ENCODE data around the gene CDH23. TPM values are rescaled to one million over a fixed set of nuclear protein-coding genes. Genes with fewer than 3 reads are reported as not detected.

The CDH23 gene
- total RNA-seq, 3 donors from 2014 or later, result 1.8 to 3.6 (median 3.0) TPM

- H3K4me3 ChIP-seq, result no peak overlapping the region
- no peaks in the 10 kb centered on the region for H3K36me3 ChIP-seq (ENCODE audit: low read depth)
- TF ChIP-seq, protein P1, sequence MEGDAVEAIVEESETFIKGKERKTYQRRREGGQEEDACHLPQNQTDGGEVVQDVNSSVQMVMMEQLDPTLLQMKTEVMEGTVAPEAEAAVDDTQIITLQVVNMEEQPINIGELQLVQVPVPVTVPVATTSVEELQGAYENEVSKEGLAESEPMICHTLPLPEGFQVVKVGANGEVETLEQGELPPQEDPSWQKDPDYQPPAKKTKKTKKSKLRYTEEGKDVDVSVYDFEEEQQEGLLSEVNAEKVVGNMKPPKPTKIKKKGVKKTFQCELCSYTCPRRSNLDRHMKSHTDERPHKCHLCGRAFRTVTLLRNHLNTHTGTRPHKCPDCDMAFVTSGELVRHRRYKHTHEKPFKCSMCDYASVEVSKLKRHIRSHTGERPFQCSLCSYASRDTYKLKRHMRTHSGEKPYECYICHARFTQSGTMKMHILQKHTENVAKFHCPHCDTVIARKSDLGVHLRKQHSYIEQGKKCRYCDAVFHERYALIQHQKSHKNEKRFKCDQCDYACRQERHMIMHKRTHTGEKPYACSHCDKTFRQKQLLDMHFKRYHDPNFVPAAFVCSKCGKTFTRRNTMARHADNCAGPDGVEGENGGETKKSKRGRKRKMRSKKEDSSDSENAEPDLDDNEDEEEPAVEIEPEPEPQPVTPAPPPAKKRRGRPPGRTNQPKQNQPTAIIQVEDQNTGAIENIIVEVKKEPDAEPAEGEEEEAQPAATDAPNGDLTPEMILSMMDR (IDR thresholded peaks at IDR 0.05), result no peak
- DNase-seq (peak; percentile 87 to 90 (median 90)), ATAC-seq (peak; percentile 69)
- peaks cover 45% of the 10 kb centered on the region for H3K4me1 ChIP-seq (ENCODE audit: low read depth)
- no peaks in the 10 kb centered on the region for H3K9me3 ChIP-seq
- intact Hi-C loops (cut with DNase I, micrococcal nuclease), result loop anchor here in 1 of 2 donors (10.0 kb wide), 1 partner anchor 46 kb away; the partner anchor contains the start of gene VSIR
These were observed 332.5 kb downstream of the CDH23 start for GRCh38 chr10:71729161-71729636.

GRCh38 chr10:71731791-71732190 lies 335.1 kb downstream of the CDH23 start:
- H3K4me1 ChIP-seq (ENCODE audit: low read depth), result peaks cover 47% of the 10 kb centered on the region

GRCh38 chr10:71734797-71735196 lies 338.1 kb downstream of the CDH23 start:
- intact Hi-C loops (cut with DNase I, micrococcal nuclease), result no loop called here
- Histone ChIP-seq H3K4me1 (ENCODE audit: low read depth) (peaks cover 28% of the 10 kb centered on the region), H3K9me3 (no peaks in the 10 kb centered on the region), H3K36me3 (ENCODE audit: low read depth) (no peaks in the 10 kb centered on the region), H3K4me3 (no peak overlapping the region)
- DNase-seq (no peak), ATAC-seq (no peak)
- TF ChIP-seq, protein P1 (IDR thresholded peaks at IDR 0.05), result no peak

More at GRCh38 chr10:71731791-71732190, 335.1 kb downstream of the CDH23 start:
- Histone ChIP-seq H3K9me3 (no peaks in the 10 kb centered on the region), H3K4me3 (no peak overlapping the region), H3K36me3 (ENCODE audit: low read depth) (no peaks in the 10 kb centered on the region)
- TF ChIP-seq, protein P1 (IDR thresholded peaks at IDR 0.05), result no peak
- peak in 1 of 3 donors; percentile 33 for DNase-seq
- intact Hi-C loops (cut with DNase I, micrococcal nuclease), result no loop called here
- ATAC-seq, result no peak

- intact Hi-C loops (cut with DNase I, micrococcal nuclease), result no loop called here
- peaks cover 26% of the 10 kb centered on the region for H3K4me1 ChIP-seq (ENCODE audit: low read depth)
- DNase-seq (peak in 2 of 3 donors; percentile 71 to 83), ATAC-seq (peak; percentile 75)
- H3K36me3 ChIP-seq (ENCODE audit: low read depth), result no peaks in the 10 kb centered on the region
- TF ChIP-seq, protein P1 (IDR thresholded peaks at IDR 0.05), result no peak
- no peaks in the 10 kb centered on the region for H3K9me3 ChIP-seq
- H3K4me3 ChIP-seq, result no peak overlapping the region
These were observed 339.2 kb downstream of the CDH23 start for GRCh38 chr10:71735709-71736569.

DNA sequence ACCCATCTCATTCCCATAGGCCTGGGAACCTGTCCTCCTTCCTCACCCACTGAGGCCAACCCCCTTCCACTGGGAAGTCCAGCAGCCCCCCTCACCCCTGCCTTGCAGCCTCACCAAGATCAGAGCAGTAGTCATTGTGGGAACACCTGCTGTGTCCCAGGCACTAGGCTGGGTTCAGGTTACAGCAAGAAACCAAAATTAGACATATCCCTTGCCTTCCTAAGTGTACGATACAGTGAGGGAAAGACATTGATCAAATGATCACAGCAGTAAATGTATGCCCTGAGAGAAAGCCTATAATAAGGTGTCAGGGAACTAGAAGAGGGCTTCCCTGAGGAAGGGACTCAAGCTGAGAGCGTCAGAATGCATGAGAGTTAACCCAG lies 339.8 kb downstream of the CDH23 start:
- intact Hi-C loops (cut with DNase I, micrococcal nuclease), result no loop called here
- no peak overlapping the region for H3K4me3 ChIP-seq
- no peaks in the 10 kb centered on the region for H3K9me3 ChIP-seq
- no peaks in the 10 kb centered on the region for H3K36me3 ChIP-seq (ENCODE audit: low read depth)
- DNase-seq, result no peak
- ATAC-seq, result peak; percentile 2
- peaks cover 26% of the 10 kb centered on the region for H3K4me1 ChIP-seq (ENCODE audit: low read depth)
- TF ChIP-seq, protein P1 (IDR thresholded peaks at IDR 0.05), result no peak
